Peyer's patch (tissue), 4 donors: ENCODE data around the gene SH3RF3. TPM values are rescaled to one million over a fixed set of nuclear protein-coding genes. Genes with fewer than 3 reads are reported as not detected.
A peak's percentile ranks its signal among the peaks of the same experiment; 100 is the strongest.

Source experiments
- DNase-seq, 3 donors: peaks; one replicate each; pipeline ENCODE4 v3.0.0-alpha.2; 2017 to 2019
- H3K27ac ChIP-seq, 4 donors: fragments of 200-600 bp; sonication (generic); one replicate each; pipeline ENCODE4 v1.5.1; 2016 to 2019
- H3K27me3 ChIP-seq, 2 donors: fragments of 200-600 bp; sonication (generic); one replicate each; pipeline ENCODE4 v1.5.1; 2019
- H3K36me3 ChIP-seq, 3 donors: fragments of 200-600 bp; sonication (generic); one replicate each; pipeline ENCODE4 v1.5.1; 2016 to 2019
- H3K4me1 ChIP-seq, 4 donors: fragments of 200-600 bp; sonication (generic); one replicate each; pipeline ENCODE4 v1.5.1; 2016 to 2019
- H3K4me3 ChIP-seq, 4 donors: fragments of 200-600 bp; sonication (generic); 1 replicate in 3 of 4; 2 replicates in 1 of 4; pipeline ENCODE4 v1.5.1; 2016 to 2019; ENCODE audit warnings: mild to moderate bottlenecking in 1 of 4
- H3K9me3 ChIP-seq, 4 donors: fragments of 200-600 bp; sonication (generic); one replicate each; pipeline ENCODE4 v1.5.1; 2016 to 2019; ENCODE audit warnings: mild to moderate bottlenecking in 1 of 4
- POLR2A ChIP-seq, 2 donors: fragments of 450-650 bp; IDR thresholded peaks; one replicate each; pipeline ENCODE4 v1.5.1; 2017; ENCODE audit warnings: antibody characterized with exemption in 2 of 2, mild to moderate bottlenecking in 2 of 2, moderate library complexity in 2 of 2
- total RNA-seq, 4 donors: library from RNA; depleted of rRNA; stranded (reverse); fragments of >200 nt; gene quantifications; one replicate each; pipeline ENCODE4 v1.1.0, GENCODE V29; 2016
- TF ChIP-seq, protein P1 (sequence below), 6 experiments: fragments of 450-650 bp in 4 of 6; fragments of 200-600 bp in 2 of 6; sonication (generic) in 1 of 6; IDR thresholded peaks; one replicate each; pipeline ENCODE4 v1.5.1; 2017 to 2019; ENCODE audit warnings: antibody characterized with exemption in 6 of 6, mild to moderate bottlenecking in 3 of 6, moderate library complexity in 1 of 6

The SH3RF3 gene
- total RNA-seq, 4 donors from 2014 or later, result 1.1 to 5.0 (median 3.3) TPM

DNA sequence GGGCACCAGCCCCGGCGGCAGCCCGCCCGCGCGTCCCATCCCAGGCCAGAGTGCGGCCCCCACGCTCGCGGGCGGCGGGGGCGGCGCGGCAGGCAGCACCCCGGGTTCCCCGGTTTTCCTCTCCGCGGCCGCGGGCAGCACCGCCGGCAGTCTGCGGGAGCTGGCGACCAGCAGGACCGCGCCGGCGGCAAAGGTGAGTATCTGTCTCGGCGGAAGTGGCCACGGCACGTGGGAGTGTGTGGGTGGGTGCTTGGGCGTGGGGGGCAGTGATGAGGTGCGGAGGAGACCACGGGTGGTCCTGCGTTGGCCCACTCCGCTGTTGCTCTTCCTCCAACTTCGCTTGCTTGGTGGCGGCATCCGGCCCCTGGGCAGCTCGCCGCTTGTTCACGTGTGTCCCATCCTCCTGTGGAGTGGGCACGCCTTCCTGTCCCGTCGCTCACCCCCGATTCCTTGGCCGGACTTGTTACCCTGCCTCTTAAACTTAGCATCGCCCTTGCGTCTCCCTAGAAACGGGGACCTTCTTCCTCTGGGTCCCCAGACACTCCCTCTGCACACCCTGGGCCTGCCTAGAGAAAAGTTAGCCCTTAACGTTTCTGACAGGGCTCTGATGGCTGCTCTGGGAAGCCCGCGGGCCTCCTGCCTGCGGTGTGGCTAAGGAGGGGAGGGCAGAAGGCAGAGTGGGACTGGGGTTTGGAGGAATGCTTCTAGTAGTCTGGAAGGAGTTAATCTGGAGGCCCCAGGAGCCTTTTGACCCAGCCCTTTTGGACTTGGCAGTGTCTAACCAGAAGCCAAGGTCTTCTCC lies 1.1 kb downstream of the SH3RF3 start:
- H3K4me3 ChIP-seq, result peak overlapping the region; percentile 29 to 58 (median 56)
- H3K36me3 ChIP-seq, result no peaks in the 10 kb centered on the region
- peaks cover 0 to 4% of the 10 kb centered on the region in 2 donors for H3K27me3 ChIP-seq
- DNase-seq, result no peak
- peak overlapping the region; percentile 11 to 78 (median 74) for H3K27ac ChIP-seq
- no peaks in the 10 kb centered on the region for H3K9me3 ChIP-seq
- TF ChIP-seq, protein P1, sequence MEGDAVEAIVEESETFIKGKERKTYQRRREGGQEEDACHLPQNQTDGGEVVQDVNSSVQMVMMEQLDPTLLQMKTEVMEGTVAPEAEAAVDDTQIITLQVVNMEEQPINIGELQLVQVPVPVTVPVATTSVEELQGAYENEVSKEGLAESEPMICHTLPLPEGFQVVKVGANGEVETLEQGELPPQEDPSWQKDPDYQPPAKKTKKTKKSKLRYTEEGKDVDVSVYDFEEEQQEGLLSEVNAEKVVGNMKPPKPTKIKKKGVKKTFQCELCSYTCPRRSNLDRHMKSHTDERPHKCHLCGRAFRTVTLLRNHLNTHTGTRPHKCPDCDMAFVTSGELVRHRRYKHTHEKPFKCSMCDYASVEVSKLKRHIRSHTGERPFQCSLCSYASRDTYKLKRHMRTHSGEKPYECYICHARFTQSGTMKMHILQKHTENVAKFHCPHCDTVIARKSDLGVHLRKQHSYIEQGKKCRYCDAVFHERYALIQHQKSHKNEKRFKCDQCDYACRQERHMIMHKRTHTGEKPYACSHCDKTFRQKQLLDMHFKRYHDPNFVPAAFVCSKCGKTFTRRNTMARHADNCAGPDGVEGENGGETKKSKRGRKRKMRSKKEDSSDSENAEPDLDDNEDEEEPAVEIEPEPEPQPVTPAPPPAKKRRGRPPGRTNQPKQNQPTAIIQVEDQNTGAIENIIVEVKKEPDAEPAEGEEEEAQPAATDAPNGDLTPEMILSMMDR (IDR thresholded peaks at IDR 0.05), result no peak
- TF ChIP-seq POLR2A (IDR thresholded peaks at IDR 0.05), result no peak
- peaks cover 0 to 18% (median 7%) of the 10 kb centered on the region in 4 donors for H3K4me1 ChIP-seq

DNA sequence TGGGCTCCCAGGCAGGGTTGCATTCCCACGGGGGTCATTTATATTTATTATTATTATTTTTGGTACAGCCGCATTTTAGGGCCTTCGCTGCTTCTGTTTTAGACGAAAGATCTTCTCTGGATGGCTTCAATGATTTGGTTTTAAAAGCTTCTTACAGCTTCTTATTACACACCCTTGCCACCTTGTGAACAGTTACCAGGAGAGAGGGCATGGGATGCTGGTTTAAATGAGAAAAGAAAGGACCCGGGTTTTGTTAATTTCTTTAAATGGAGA lies 1.7 kb downstream of the SH3RF3 start:
- peaks cover 0 to 4% of the 10 kb centered on the region in 2 donors for H3K27me3 ChIP-seq
- no peak for DNase-seq
- TF ChIP-seq, protein P1 (IDR thresholded peaks at IDR 0.05), result no peak
- no peak for TF ChIP-seq POLR2A (IDR thresholded peaks at IDR 0.05)
- peak overlapping the region in 1 of 4 donors; percentile 78 for H3K27ac ChIP-seq
- H3K9me3 ChIP-seq, result no peaks in the 10 kb centered on the region
- no peaks in the 10 kb centered on the region for H3K36me3 ChIP-seq
- H3K4me3 ChIP-seq, result peak overlapping the region; percentile 29 to 58 (median 56)
- H3K4me1 ChIP-seq, result peaks cover 0 to 18% (median 7%) of the 10 kb centered on the region in 4 donors

DNA sequence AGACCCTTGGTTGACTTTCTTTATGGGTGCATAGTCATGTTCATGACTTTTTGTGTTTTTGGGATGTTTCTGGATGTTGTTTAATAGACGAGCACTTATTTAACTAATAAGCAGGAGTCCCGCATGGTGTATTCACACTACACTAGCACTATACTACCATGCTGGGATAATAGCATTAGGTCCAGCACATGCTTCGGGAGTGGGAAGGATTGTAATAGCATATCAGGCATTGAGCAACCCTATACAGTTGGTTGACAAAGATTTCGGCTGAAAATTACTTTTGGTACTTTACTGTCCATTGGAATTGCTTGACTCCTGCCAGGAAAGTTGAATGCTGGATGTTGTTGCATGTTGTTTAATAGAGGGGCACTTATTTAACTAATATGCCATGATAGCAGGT lies 2.8 kb downstream of the SH3RF3 start:
- Histone ChIP-seq H3K27ac (no peak overlapping the region), H3K4me1 (peaks cover 0 to 18% (median 7%) of the 10 kb centered on the region in 4 donors), H3K27me3 (peaks cover 0 to 4% of the 10 kb centered on the region in 2 donors), H3K9me3 (no peaks in the 10 kb centered on the region), H3K4me3 (no peak overlapping the region), H3K36me3 (no peaks in the 10 kb centered on the region)
- TF ChIP-seq, protein P1 (IDR thresholded peaks at IDR 0.05), result no peak
- no peak for TF ChIP-seq POLR2A (IDR thresholded peaks at IDR 0.05)
- DNase-seq, result no peak

DNA sequence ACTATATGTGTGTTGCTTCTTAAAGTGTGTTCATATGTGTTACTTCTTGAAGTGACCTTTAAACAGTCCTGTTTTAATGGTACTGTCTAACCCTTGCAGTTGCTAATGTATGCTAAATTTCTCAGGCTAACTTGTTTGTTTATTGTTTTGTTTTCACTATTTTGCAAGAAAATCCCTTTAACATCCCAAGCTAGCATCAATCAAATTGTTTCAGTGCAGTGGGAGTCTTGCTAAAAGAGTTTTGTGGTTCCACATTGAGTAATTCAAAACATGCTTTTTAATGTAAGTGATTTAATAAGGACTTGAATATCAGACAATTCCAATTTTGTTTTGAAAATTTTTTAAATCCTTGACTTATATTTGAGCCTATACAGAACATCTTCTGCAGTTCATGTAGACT lies 3.6 kb downstream of the SH3RF3 start:
- Histone ChIP-seq H3K4me1 (peaks cover 0 to 18% (median 6%) of the 10 kb centered on the region in 4 donors), H3K36me3 (no peaks in the 10 kb centered on the region), H3K4me3 (no peak overlapping the region), H3K9me3 (no peaks in the 10 kb centered on the region), H3K27ac (no peak overlapping the region), H3K27me3 (peaks cover 0 to 4% of the 10 kb centered on the region in 2 donors)
- DNase-seq, result no peak
- TF ChIP-seq POLR2A (IDR thresholded peaks at IDR 0.05), result no peak
- TF ChIP-seq, protein P1 (IDR thresholded peaks at IDR 0.05), result no peak

DNA sequence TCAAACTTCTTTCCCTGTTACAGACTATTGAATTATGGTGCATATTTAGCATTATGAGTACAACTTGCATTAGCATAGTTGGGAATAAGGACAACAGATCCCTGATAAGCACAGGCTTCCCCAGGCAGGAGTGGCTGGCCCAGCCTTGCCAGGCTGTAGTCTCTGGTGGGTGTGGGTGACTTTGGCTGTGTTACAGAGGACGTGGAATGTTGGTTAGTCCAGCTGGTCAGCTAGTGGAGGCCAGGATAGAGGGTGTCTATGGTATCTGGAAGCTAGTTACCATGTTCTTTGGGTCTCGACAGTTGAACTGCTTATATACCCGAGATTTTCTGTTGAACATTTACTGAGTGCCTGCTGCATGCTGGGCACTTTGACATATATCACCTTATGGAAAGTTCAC lies 4.7 kb downstream of the SH3RF3 start:
- H3K9me3 ChIP-seq, result no peaks in the 10 kb centered on the region
- TF ChIP-seq, protein P1 (IDR thresholded peaks at IDR 0.05), result no peak
- TF ChIP-seq POLR2A (IDR thresholded peaks at IDR 0.05), result no peak
- DNase-seq, result no peak
- peaks cover 0 to 8% (median 2%) of the 10 kb centered on the region in 4 donors for H3K4me1 ChIP-seq
- H3K27ac ChIP-seq, result no peak overlapping the region
- no peak overlapping the region for H3K4me3 ChIP-seq
- H3K27me3 ChIP-seq, result peaks cover 0 to 4% of the 10 kb centered on the region in 2 donors
- H3K36me3 ChIP-seq, result no peaks in the 10 kb centered on the region
